Fibroblast of upper back skin (primary cell): ENCODE data around the gene KLK12.

Experiments used
- DNase-seq: peaks from one replicate; pipeline ENCODE4 v3.0.0-alpha.2; 2013

The KLK12 gene

DNA sequence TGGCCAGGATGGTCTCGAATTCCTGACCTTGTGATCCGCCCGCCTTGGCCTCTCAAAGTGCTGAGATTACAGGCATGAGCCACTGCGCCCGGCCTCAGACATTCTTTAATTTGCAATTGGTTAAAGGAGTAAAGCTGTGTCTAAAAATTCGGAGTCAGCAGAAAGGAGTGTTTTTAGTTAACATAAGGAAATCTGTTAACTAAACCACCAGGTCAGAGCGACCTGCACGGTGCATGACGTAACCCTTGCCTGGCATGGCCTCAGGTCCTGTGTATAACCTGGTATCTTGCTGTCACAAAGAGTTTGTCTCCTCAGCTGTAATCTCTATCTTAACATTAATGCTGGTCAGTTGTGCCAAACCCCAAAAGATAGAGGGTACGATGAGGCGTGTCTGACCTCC lies 9.5 kb upstream of the KLK12 start:
- DNase-seq, result no peak

DNA sequence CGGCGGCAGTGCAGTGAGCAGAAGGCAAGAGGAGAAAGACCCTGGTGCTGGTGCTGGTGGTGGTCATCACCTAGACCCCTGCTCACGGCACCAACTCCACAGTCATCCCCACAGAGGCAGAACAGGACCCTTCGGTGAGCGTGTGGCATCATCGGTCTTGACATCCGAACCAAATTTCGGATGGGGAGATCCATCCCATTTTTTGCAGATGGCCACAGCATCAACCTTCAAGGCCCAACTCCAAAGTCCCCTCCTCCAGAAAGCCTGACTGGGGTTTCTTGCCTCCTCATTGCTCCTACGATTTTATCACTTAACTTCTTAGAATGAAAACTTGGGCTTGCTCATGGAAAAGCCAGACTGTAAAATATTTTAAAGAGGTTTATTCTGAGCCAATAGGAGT lies 8.7 kb upstream of the KLK12 start:
- DNase-seq, result no peak

DNA sequence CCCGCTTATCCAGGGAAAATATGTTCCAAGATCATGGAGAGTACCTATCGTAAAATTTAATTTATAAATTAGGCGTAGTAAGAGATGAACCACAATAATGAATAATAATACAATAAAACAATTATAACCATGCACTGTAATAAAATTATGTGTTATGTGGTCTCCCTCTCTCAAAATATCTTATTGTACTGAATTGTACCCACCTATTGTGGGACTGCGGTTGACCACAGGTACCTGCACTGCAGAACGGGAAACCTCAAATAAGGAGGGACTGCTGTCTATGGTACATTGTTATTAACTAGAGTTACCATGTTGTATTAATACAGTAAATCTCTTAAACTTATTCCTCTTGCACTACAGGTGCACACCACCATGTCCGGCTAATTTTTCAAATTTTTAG lies 5.3 kb upstream of the KLK12 start:
- DNase-seq, result no peak

DNA sequence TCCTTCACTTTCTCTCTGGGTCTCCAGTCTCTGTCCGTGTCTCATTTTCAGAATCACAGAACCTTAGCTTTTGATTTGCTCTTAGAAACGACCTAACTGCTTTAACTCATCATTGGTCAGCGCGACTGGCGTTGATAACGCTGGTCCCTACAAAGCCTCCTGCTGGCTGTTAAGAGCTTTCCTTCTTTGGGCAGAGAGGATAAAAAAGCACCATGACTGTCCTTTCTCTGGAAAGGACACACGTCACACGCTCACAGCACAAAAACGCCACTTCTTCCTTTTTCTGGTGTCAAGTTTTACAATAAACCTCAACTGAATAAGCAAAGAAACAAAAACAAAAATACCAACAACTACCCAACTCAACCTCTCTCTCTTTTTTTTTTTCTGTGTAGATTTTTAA lies 1.7 kb upstream of the KLK12 start:
- DNase-seq, result no peak

DNA sequence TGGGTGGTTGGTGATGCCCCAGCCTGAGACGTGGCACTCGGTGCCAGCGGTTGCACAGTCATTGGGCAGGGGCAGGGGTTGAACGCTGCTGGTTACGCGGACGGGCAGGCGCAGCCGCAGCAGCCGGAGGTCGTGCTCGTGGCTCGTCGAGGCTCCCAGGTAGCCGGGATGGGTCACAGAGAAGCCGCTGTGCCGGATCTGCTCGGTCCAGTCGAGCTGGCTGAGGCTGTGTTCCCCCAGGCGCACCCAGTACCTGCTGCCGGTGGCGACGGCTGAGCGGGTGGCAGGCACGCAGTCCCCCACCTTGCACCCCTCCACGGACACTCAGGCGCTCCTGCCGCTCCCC lies 2.9 kb downstream of the KLK12 start:
- DNase-seq, result no peak

DNA sequence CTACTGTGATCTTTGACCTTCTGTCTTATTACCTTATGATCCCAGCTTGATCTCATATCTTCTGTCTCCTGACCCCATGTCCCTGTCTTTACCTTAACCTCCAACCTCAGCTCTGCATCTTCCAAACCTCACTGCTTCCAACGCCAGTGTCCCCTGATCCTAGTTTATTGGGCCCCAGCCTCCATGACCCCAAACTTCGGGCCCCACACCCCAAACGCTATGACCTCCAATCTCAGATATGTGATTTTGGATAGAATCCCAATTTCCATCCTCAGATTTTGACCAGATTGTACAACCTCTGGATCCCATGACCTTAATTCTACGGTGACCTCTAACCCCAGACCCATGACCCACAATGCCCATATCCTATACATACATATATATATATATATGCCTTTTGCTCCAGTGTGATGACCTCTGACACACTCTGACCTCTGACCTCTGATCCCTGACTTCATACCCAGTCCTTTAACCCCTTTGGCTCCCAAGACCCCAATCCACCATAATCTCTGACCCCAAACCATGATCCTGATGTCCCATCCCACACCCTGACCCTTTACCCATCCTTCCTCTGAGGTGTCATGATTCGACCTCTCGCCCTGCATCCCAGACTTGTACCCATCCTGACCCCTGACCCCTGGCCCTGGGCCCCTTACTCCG lies 3.5 kb downstream of the KLK12 start:
- DNase-seq, result no peak

DNA sequence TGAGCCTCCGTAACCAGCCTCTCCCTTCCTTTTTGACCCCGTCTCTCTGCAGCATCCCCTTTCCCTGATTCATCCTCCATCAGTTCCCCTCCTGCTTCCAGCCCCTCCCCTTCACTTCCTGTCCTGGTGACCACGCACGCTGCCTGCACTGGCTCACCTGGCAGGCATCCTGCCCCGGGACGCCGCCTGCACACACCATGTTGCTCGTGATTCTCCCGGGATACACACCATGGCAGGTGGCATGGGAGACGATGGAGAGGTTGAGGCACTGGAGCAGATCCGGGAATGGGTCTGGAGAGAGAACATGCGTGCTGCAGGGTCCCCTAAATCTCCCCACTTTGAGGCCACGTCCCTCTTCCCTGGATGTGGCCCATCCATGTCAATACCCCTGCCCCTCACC lies 4.2 kb downstream of the KLK12 start:
- no peak for DNase-seq

DNA sequence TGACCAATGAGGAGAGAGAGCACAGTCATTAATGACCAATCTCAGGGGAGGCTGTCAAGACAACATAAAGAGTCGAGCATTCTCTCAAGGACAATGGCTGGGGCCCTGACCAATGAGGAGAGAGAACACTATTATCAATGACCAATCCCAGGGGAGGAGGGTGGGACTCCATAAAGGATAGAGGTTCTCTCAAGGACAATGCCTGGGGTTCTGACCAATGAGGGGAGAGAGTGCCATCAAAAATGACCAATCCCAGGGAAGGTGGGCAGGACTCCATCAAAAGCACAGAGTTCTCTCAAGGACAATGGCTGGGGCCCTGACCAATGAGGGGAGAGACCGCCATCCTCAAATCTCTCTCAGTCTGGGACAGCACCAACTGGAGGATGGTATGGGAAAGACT lies 5.1 kb downstream of the KLK12 start:
- DNase-seq, result no peak

DNA sequence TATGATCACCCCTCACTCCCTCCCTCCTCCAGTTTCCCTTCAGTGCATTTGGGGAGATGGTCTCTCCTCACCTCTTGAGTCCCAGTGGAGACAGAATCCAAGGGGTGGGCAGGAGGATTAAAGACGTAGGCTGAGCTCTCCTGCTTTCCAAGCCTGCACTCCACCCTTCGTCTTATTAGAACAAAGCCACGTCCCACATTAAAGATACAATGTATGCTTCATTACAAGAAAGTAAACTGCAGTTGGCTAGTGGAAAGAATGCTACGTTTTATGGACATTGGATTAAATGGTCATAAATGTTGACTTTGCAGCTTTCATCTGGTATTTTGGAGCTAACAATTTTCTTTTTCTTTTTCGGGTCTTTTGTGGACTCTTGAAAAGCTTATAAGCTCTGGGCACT lies 6.9 kb downstream of the KLK12 start:
- no peak for DNase-seq

DNA sequence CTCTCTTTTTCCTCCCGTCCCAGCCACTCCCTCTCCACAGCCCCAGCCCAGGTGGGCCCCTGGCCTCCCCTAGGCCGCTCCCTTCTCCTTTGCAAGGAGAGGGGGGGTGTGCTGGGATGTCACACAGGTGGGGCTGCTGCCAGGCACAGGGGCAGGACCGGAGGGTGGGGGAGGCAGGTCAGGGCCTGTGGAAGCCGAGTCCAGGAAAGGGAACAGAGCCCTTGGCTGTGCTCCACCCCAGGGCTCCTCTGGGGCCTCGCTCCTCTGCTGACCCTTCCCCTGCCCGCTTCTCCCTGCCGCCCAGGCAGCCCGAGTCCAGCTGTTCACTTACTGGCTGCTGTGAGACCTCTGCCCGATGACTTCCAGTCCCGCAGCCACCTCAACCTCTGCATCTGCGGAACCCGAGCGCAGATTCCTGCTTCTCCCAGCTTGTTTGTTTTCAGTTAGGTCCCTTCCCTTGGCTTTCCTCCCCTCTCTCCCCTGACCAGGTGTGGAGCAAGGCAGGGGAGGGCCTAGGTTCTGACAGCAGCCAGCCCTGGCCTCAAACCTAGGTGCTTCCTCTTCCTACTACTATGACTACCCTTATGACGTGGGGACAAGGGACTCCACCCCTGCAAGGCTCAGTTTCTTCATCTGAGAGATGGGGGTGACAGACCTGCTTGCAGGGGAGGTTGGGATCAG lies 7.5 kb downstream of the KLK12 start:
- no peak for DNase-seq

DNA sequence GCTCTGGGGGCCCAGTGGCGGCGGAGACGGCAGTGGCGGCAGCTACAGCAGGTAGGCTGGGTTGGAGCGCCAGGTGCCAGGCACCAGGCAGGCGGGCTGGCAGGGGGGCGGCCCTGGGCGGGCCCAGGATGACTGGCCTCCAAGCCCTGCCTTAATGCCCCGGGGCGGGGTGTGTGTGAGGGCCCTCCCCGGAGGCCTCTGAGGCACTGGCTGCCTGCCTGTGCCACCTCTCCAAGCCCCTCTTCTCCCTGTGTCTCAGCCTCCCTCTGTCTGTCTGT lies 8.3 kb downstream of the KLK12 start, which contains the start of gene KLK11:
KLK11 (minus strand) TSS at position 63 of the 278 bp plus-strand sequence. CDS start 985 bp downstream, outside the sequence.
- DNase-seq, result no peak

DNA sequence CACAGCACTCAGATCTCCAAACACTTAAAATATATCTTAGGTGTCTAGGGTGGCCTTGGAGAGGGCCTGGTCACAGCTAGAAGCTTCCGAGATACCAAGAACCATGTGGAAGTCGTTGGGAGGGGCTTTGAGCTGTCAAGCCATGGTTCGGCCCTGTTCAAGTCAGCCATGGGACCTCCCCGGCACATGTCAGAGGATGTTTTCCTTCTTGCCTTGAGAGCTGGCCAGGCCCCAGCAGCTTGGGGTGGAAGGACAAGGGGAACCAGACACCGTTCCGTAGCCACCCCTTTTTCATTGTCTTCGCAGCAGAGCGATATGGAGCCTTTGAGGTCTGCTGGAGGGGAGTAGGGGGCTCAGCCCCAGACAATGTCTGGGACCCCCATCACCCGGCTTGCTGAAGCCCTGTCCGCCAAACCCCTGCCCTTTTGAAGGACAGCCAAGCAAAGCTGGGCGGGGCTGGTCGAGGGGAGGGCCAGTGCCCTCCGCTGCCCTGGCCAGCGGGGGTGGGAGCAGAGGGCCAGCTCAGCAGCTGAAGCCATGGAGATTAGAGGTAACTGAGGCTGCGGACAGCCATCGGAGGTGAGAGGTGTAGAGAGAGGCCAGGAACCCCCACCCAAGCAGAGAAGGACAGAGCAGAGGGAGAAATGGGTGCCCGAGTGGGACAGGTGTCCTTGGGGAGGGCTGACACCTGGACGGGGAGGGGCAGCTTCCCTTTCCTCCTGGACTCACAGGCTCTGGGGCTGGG lies 8.8 kb downstream of the KLK12 start:
- no peak for DNase-seq

DNA sequence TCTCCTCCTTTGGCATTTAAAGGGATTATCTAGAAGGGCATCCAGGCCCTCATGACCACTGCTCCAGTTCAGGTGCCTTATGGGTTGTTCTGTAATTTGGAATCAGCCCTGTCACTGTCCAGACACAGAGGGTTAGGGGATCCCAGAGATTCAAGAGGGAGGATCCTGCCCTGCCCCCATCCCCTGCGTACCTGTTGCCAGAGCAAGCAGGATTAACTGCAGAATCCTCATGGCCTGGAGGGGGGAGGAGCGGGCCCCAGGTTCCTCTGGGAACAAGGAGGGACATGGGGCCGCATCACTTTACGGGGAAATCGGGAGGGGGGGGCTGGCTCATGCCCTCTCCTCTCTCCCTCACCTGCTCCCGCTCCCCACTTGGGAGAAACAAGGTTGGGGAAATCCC lies 9.4 kb downstream of the KLK12 start:
- no peak for DNase-seq

DNA sequence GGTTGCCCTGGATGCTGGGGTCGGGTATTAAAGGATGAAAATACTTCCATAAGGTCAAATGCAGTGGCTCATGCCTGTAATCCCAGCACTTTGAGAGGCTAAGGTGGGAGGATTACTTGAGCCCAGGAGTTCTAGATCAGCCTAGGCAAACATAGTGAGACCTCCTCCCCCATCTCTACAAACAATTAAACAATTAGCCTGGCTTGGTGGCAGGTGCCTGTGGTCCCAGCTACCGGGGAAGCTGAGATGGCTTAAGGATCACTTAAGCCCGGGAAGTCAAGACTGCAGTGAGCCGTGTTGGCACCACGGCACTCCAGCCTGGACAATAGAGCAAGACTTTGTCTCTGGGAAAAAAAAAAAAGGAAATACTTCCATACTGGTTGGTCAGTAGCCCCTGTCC lies 9.9 kb downstream of the KLK12 start:
- DNase-seq, result no peak

DNA sequence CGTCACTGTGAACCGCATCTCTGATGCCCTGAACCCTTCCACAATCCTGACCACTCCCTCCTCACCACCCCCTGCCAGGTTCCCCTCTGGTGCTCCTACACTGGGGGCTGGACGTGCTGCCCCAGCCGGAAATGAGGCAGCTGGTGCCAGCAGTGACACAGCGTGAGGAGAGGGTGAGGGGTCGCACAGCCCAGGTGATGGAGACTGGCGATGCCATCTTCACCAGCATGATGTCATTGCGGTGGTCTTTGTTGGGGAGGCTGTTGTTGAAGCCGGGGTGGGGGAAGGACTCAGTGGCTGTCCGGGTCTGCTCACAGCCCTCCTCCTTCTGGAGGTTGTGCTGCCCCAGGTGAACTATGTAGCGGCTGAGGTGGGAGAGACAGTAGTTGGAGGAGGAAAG lies 10.9 kb downstream of the KLK12 start:
- DNase-seq, result no peak

DNA sequence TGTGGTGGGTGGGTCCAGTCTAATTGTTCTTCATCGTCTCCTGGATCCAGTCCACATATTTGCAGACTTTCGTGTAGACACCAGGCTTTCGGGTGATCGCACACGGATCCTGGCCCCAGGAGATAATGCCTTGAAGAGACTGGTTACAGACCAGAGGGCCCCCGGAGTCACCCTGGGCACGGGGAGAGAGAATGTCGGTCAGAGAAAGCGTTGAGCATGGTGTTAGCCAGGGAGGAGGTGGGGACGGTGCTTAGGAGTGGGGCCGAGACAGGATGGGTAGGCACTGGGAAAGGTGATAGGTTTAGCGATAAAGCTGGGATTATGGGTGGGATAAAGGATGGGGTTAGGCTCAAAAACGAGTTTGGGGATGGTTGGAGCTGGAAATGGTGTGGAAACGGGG lies 12.3 kb downstream of the KLK12 start:
- DNase-seq, result no peak

DNA sequence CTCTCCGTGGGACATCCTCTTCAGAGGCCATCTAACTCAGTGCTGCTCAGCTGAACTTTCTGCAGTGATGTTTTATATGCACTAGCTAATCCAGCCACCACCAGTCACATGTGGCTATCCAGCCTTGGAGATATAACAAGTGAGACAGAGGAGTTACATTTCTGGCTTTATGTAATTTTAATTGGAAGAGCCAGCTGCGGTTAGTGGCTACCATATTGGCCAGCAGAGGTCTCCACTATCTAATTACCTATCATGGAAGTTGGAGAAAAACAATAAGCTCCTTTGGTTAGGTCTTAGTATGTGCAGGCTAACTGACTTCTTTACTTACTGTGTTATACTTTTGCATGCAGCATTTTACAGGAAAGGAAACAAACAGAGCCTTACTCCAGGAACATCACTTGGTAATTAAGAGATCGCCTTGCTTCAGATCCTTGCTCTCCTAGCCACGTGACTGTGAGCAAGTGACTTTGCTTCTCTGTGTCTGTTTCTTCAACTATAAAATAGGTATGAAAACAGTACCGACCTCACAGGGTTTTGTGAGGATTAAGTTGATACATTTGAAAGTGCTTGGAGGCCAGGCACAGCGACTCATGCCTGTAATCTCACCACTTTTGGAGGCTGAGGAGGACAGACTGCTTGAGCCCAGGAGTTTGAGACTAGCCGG lies 13.7 kb downstream of the KLK12 start:
- DNase-seq, result peak; percentile 37

DNA sequence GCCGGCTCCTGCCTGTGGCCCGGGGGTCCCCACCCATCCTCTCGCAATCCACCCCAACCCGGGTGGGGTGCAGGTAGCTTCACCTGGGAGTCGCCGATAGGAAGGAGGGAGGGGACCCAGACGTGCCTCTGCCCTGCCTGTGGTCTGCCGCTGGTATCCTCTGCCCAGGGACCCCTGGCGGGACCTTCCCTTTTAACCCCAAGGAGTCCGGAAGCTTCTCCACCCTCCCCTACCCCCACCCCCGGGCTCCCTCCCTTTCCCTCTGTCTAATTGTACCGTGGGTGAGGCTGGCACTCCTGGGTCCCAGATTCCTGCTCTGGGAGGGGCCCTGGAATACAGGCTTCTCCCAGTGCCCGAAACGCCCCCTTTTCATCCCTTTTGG lies 15.3 kb downstream of the KLK12 start, which contains the start of gene KLK10:
KLK10 (minus strand) TSS at position 166 of the 382 bp plus-strand sequence. CDS start 579 bp downstream, outside the sequence.
- no peak for DNase-seq

DNA sequence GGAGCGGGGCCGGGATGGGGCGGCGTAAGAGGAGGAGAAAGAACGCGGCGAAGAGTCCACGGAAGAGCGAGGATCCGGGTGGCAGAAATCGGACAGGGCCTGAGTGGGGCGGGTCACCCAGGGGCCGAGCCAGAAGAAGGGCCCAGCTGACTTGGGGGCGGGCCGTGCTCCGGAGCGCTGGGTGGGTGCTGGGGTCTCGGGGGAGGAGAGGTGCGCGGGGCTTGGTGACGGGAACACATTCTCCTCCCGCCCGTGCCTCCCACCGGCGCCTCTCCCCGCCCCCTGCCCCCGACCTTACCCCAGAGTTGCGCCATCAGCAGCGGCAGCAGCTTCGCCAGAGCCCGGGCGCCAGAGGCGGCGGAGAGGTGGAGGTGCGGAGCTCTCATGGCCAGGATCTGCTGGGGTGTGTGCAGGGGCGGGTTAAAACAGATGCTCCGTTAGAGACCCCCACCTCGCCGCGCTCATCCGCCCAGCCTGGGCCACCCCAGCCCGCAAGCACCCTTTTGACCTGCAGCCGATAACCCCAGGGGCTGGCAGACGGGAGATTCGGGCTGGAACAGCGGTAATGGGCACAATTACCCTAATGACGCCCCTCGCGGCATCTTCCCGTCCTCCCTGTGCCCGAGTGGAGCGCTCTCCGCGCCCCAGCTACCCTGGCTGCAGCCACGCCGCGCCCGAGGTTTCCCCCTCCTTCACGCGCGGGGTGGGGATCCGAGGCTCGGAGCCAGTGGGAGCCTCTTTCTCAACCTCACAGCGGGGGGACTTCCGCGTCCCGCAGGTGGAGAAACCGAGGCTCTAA lies 15.9 kb downstream of the KLK12 start:
- no peak for DNase-seq

DNA sequence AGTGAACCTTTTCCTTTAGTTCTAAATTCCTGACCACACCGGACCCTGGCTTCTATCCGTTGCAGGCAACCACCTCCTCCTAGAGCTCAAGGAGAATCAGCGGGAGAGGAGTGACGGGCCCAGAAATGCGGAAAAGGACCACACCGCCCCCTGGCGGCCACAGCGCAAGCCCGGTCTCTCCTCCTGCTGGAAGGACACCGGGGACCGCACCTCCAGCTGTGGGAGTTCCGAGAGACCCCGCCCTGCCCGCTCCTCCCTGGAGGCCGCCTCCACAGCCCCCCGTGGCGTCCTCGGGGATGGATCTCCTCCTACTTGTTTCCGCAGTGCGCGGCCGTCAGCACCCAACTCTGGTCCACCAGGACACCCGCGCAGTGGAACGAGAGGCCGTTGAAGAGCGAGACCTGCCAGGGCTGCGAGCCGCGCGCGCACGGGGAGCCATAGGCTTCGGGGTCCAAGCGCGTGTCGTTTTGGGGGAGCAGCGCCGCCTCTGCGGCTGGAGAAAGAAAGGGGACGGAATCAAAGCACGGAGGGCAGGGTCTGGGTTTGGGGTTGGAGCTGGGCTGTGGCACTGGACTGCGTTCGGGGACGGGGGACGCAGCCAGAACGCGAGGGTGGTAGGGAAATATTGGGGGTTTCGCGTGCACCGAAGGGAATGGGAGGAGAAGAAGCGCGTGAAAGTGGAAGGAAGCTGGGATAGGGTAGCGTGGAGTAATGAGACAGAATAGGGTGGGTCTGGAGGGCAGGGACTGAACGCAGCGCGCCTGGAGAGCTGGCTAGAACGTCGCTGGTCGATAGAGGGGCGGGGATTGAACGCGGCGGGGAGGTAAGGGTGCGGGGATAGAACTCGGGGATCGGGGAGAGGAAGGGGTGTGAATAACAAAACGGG lies 17.8 kb downstream of the KLK12 start:
- peak; percentile 3 for DNase-seq

DNA sequence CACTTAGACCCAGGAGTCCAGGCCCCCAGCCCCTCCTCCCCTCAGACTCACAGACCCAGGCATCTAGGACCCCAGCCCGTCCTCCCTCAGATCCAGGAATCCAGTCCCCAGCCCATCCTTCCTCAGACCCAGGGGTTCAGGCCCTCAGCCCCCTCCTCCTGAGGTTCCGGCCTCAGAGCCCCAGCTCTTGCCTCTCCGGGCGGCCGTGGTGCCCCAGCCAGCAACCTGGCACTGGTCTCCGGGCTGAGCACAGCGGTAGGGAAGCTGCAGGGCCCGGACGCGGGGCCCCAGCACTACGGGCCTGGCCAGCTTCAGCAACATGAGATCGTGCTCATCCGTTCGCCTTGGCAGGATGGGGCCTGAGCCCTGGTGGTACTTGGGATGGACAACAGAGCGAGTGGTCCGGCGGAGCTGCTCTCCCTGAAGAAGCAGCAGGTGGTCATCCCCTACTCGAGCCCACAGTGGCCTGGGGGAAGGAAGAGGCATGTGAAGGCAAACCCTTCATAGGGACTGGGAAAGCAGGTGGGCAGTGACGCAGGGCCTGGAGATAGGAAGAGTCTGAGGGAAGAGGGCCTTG lies 19.0 kb downstream of the KLK12 start:
- no peak for DNase-seq

DNA sequence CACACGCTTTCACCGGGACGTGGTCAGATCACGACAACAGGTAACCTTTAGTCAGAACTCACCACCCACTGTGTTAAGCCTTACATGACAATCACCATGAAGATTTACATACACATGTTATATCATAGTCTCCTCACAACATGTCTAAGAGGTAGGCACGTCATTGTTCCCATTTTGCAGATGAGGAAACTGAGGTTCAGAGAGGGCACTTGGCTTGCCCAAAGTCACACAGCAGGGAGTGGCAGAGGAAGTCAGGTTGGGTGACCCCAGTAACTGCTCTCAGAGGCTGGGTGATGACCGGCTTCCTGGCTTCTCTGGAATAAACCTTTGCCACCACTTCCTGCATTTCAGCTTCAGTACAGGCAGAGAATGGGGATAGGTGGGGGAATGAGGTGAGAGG lies 20.6 kb downstream of the KLK12 start:
- no peak for DNase-seq
